Retina (tissue), 1 donor: ENCODE results near the gene LDLRAD3.
"Not testable (repeated sequence)": the region's sequence is repeated elsewhere in the genome, so short reads cannot be mapped to it uniquely, and the experiment has no call there.

Experiments used
- DNase-seq: peaks from one replicate; pipeline ENCODE4 v3.0.0-alpha.2; 2016

Gene LDLRAD3

DNA sequence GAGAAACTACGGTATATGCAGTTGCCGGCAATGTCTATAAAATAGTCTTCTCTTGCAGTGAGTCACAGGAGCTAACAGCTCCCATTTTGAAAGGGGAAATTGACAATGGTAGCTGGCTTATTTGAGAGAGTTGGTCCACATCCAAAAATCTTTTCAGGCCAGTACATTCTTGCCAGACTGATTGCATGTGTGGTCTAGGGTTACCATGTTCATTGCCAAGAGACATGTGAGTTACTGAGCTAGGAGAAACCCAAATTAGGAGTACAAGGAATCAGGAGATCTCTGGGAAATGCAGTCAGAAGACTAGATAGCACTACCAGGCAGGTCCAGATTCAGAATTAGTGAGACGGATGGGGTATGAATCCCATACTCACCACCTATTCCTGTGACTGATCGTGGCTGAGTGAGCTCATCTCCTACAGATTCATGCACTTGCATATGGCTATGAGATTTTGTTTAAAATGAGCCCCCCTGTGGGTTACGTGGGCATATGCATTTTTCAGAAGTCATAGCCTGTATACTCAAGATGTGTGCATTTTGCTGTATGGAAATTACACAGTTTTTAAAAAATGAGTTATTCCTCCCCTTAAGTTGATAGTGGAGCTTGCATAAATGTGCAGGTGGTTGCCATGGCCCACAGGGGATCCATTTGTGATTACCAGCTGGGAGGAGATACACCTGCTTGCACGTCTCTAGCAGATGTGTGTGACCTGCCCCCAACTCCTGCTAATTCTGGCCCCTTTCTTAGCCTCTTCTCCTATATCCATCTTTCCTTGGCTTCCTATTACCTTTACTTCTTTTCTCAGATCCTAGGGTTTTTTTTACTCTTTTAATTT, 242.7 kb downstream of the LDLRAD3 start:
- DNase-seq = no peak

DNA sequence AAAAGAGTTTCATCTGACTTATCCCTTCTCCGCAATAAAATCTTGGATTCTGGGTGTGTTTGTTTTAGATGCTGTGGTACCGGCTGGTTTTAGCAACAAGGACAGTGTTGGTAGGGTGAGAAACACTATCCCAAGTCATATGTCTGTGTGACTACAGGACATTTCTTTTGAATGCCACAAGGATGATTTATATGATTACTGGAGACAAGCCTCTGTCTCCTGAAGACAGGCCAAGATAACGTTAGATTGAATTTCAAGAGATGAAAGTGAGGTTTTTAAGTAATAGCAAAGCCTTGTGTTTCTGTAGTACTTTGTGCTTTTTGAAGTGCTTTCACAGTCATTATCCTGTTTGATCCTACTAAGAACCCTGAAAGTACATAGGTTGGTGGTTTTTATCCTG, 243.8 kb downstream of the LDLRAD3 start:
- DNase-seq = no peak

DNA sequence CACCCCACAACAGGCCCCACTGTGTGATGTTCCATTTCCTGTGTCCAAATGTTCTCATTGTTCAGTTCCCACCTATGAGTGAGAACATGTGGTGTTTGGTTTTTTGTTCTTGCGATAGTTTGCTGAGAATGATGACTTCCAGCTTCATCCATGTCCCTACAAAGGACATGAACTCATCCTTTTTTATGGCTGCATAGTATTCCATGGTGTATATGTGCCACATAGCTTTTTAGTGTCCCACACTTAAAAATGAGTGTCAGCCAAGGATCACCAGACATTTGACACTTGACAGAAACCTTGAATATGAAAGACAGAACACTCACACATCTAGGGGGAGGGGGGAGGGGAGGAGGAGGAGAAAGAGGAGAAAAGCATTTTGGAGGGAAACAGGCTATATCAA, 245.9 kb downstream of the LDLRAD3 start:
- DNase-seq = not testable (repeated sequence)

DNA sequence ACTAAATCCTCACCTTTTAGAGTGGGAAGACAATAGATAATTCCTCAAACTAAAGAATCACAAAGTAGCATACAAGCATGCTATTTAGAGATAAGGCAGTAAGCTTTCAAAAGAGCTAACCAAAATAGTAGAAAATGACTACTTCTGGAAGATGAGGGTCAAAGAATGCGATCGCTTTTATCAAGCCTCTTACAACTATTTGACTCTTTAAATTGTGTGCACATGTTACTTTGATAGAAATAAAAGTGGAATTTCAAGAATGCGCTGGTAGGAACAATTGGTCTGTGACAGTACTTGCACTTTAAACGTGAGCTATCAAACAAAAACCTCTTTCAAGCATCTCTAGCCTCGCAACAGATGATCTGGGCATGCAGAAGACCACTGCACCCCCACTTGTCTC, 248.1 kb downstream of the LDLRAD3 start:
- DNase-seq = no peak

DNA sequence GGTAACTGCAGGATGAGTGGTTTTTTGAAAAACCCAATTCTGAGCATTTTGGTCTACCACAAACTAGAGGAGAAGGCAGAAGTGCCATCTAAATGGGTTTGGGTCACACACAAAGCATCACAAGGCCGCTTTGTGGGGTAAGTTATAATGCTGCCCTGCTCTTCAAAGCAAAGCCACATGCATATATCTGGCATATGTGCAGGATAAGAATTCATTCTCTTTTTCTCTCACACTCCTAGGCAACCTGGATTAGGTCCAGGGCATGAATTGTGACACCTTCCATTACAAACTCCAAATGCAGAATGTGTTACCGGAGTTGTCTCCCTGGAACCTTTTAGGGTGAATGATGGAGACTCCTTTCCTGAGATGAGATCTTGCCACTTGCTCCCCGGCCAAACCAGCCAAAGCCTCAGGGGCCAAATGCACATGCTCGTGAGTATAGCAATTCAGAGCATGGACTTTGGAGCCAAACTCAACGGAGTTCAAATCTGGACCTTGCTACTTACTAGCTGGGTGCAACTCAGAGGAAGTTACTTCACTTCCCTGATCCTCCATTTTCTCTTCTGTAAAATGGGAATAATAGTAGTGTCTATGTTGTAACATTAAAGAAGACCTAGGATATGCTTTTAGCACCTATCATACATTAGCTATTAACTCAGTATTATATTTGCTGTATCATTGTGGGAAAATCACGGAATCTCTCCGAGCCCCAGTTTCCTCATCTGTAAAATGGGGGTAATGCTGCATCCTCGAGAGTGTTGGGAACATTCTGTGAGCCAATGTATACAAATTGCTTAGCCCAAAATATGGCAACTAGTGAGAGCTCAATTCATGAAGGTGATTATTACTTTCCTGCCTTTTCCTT, 248.8 kb downstream of the LDLRAD3 start:
- no peak for DNase-seq

DNA sequence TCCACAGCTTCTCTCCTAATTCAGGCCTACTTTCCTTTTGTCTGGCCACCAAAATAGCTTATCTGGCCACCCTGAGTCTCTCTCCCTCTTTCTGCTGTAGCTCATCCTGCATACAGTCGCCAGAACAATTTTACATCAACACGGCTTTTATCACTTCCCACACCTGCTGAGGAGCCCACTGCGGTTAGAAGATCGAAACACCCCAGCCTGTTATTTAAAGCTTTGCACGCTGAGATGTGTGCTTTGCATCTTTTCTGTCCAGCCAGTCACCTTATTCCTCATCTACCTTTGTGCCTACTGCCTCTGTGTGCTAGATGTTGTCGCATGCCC, 249.4 kb downstream of the LDLRAD3 start:
- DNase-seq = no peak

DNA sequence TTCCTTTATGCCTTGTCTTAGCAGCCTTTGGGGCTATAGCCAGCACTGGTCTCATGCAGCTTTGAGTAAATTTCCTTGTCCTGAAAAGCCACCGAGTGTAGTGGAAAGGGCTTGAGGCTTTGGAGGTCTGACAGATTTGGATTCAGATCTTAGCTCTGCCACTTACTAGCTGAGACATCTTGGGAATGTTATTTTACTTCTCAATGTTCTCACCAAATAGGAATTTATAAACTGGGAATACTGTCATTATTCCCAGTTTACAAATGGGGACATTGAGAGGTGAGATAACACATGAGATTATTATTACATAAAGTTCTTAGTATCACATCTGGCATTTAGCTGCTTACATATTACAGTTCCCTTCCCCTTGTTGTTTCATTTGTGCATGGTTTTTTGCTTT, 249.9 kb downstream of the LDLRAD3 start:
- DNase-seq = no peak

DNA sequence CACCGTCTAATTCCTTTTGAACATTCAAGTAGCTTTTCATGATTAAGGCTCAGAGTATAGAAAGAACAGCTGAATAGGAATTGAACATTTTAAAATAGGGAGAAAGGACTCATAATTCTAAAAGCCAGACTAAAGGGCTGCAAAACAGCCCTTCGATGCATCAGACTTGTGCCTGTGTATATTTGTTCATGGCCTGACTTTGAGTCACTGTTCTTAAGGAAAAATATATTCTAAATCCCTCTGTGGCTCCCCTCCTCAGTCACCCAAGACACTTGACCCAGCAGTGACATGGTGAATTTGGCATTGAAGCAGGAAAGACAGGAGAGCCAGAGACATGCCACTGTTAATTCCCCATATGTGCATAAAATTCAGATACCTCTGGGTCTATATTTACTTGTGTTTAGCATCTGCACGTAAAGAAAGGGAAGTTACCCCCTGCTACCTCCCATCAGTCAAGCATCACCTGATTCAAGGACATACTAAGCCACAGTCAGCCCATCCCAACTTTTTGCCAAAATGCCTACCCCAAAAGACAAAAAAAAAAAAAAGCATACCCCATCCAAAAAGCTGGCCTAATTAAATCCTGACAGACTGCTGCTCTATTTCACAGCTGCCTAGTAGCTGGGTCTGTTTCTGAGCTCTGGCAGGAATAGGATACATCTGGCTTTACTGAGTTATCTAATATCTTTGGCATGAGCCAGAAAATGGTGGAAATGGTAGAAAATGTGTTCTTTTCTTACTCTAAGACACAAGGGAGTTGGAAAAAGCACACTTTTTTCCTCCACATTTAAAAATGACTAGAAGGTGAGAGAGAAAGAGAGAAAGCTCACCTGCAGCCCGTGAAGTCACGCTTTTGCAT, 251.9 kb downstream of the LDLRAD3 start:
- no peak for DNase-seq

DNA sequence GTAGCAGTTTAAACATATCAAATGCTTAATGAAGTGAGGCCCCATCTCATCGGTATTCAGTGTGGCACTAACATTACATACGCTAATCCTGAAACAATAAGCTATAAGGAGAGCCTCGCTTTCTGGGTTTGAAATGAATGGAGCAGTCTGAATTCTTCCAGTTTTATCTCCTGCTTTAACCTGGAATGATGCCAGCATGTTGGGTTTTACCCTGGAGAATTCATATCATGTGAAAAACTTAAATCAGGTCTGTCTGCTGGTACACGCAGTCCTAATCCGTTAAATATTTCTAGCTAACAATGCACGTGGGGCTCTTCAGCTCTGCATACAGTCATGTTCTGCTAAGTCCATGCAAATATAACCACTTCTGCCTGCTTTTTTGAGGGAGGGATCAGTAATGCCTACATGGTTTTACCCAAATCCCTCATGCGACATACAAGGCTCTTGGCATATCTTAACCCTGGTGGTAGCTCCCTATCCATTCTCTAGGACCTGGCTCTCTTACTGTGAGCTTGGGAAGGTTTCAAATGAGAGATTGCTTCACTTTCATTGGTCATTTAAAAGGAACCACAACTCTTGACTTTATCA, 252.6 kb downstream of the LDLRAD3 start:
- no peak for DNase-seq

DNA sequence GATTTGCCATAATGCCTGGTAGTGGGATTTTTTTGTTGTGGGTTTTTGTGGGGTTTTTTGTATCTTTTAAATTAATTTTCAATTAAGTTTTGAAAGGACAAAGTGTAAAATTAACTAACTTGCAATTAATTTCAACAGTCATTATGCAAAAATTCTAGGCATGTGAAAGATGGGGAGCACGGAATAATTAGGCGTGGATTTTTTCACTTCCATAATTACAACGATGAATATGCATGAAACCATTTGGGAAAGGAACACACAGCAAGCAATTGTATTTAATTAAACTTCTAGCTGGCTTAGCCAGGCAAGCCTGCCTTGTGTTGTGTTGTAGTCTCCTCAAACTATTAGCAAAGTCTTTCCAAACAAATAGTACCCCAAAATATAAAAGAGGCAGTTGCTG, 257.5 kb downstream of the LDLRAD3 start:
- DNase-seq = no peak

DNA sequence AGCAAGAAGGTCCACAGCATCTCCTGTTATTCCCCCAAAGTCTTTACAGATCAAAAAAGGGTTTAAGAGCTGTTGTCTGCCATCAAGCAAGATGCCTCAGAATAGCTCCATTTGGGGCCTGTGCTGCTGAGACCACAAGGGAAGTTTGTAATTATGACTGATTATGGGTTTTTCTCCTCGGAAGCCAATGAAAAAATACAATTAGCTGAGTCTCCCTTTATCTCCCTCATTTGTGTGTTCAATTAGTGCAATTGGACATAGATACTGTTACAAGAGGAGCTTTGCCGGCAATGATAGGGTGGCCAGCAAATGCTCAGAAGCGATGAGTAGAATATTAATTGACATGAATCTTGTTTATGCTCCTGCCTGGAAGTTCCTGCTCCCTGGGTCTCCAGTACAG, 261.7 kb downstream of the LDLRAD3 start:
- DNase-seq = no peak

DNA sequence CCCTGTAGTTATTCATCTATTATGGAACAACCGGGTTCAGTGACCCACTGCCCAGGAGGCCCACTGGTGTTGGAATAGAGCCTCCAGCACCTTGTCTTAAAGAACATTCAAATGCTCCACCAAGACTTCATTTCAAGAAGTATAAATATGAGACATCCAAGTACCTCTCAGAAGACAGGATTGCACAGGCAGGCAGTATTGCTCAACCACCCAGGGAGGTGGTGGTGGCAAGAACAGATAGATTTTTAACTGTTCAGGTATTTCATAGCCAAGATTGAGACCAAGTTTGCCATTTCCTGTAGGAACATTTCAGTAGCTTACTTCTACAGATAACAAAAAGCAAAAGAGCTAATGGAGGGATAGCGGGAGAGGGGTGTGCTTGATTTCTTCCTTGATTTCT, 266.7 kb downstream of the LDLRAD3 start:
- no peak for DNase-seq

DNA sequence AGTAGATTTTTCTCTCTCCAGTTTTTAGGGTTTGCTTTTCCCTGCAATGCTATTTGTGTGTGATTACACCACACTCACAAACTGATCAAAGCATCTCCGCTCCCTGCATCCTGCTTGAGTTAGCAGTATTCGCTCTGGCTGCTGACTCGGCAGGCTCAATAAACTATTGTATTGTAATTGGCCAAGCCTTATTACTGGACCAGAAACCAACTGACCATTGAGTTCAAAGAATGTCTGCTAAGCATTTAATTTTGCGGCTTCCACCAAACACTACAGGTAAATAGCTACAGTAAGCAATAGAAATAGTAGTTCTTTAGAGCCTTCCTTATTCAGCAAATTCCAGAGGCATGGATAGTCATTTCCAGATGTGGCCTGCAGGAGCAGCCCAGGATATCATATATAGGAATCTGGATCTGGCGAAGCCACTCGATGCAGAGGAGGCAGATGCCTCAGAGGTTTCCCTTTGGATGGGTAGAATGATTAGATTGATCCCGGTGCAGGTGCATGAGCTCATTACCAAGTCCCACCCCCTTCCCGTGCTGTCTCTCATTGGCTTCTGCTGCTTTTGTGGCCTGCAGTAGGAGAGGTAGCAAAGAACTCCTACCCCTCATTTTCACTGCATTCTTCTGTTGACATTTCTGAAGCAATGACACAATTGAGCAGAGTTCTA, 268.0 kb downstream of the LDLRAD3 start:
- DNase-seq = no peak

DNA sequence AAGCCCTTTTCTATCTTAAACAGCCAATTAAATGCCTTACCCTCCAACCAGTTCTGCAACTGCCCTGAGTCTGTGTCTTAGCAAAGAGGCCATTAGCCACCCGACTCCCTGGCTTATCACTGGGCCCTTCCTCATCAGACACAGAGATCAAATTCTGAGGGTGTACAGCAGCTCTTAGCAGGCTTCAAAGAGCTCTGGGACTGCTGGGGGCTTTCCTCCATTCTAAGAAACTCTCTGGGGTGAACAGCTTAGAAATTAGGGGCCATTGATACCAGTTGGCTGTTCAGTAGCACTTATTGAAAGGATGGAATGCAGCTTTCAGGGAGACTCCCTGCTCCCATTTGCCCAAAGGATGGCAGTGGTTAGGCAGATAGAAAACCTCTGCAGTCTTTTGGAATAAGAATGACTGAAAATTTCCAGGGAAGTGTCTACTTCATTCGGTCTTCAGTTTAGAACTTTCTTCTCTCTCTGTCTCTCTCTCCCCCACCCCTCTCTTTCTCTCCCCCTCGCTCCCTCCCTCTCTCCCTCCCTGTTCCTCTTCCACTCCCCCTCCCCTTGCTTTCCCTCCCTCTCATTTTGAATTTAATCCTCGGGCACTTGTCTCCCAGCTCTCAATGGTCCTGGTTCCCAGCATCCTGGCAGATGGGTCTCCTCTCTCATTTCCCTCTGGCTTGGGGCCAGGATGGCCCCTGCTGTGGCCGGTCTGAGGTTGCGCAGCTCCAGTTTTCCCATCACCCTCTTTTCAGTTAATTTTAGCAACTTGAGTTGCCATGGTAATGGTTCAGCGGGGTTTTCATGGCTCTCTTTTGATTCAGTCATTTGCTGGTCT, 268.9 kb downstream of the LDLRAD3 start:
- peak; percentile 35 for DNase-seq

DNA sequence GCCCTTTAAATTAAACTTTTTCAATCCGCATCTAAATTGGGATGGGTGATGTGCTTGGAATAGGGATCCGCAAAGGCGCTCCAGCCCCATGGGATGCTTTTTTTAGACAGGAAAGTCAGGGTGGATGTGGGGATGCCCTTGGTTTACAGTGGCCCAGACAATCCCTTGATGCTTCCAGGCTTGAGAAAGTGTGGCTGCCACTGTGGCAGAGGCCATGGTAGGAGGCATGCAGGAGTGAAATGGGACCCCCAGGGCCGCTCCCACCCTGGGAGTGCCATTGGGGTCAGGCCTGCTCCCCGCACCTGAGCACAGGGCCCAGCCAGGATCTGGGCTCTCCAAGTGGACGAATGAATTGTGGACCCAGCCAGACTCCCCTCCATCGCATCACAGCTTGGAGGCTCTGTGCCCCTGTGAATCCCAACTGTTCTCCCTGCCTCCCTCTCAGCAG, 269.6 kb downstream of the LDLRAD3 start:
- no peak for DNase-seq

DNA sequence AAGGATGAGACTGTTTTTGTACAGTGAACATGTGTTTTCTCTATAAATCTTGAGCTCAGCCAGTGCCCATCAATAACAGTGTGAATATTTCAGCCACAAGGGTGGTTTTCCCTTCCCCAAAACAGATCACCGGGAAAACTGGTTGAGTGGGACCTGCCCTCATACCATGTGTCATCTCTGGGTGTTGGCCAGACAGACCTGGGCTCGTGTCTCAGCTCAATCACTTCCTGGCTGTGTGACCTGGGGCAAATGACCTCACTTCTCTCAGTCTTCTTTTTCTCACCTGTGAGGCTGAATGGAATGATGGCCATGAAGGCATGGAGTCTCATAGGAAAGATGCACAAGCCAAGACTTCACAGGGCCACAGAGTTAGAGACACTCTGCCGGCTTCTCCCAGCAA, 270.6 kb downstream of the LDLRAD3 start:
- DNase-seq = no peak

DNA sequence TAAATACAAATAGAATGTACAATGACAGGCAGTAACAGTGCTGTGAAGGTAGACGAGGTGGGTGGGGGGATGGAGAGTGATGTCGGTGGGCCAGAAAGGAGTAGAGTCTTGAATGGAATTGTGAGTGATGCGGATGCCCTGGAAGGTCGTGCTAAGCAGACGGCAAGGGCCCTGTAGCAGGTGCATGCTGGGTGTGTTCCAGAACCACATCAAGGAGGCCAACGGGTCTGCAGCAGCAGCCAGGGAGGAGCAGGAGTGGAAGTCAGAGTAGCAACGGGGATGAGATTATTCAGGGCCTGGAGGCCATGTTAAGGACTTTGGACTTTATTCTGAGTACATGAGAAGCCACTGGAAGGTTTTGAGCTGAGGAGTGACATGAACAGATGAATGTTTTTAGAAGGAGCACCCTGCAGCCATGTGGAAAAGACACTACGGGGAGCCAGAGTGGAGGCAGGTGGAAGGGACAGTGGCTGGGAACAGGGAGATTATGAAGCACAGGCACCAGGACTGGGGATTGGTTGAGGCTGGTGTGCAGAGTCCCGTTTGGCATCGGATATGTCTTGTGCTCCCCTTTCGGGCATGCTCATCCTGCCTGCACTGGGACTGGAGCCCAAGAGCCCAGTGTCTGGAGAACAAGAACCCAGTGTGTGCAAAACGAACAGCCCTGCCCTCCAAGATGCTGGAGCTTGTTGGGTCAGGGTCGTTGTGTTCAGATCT, 271.3 kb downstream of the LDLRAD3 start:
- no peak for DNase-seq

DNA sequence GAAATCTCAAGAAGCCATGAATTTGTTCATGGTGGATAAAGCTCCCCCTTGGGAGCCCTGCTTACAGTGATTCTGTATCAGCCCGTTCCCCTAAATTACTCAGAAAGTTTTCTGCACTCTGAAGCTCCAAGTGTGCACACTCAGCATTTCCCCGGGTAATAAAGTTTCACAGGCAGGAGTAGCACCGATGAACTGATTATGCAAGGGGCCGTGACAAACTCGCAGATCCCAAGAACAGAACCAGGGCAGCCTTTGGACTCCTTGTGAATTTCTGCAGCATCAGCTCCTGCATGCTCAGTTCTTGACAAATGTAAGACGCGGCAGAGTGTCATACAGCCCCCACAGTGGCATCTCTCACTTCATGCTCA, 271.8 kb downstream of the LDLRAD3 start:
- no peak for DNase-seq

DNA sequence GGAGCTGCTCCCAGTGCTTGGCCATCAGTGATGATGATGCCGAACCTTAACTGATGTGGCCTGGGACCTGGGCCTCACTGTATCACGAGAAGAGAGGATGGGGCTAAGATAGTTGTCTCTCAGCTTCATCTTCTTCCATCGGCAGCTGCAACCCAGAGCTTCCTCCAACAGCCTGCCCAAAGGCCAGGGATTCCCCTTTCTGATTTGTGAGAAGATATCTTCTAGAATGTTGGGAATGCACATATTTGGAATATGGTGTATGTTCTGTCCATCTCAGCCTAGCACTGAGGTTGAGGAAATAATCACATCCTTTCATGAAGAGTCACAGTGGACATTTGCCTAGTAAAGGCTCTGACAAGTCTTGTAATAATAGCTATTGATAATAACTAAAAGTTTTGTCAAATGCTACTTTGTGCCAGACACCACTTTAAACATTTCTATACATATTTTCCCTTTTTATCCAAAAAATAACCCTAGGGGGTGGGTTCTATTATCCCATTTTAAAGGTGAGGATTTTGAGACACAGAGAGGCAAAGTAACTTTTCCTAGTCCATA, 272.3 kb downstream of the LDLRAD3 start:
- no peak for DNase-seq

DNA sequence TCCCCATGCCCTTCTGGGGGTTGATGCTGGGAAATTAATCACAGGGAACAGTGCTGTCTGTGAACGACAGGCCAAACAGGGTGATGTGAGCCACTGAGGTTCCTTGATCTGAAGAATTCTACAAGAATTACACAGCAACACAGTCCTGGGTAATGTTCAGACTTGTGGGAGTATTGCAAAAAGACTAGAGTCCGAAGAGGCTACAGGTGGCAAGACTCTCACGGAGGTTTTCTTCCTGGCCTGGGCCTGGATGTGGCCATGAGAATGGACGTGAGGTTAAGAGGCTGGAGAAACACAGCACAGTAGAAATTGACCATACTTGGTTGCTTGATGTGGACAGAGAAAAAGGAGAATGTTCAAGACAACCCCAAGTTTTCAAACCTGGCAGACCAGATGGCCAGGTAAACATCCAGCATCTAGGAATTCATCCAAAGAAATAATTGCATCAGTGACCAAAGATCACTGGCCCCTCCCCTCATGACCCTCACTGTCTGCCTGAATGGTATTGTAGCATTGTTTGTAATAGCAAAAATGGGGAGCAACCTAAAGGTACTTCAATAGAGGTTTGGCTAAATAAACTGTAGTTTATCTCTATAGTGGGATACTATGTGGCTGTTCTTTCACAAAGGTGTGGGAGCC, 274.5 kb downstream of the LDLRAD3 start:
- no peak for DNase-seq
